ENCODE data around the gene CD2BP2.
"Not testable (repeated sequence)": the region's sequence is repeated elsewhere in the genome, so short reads cannot be mapped to it uniquely, and the experiment has no call there.

Gene CD2BP2

GRCh38 chr16:30341971-30342370 is 13.1 kb downstream of the CD2BP2 start:
- DNase-seq, result not testable (repeated sequence)

GRCh38 chr16:30340621-30341020 is 14.5 kb downstream of the CD2BP2 start:
- no peak for DNase-seq

GRCh38 chr16:30338715-30339114 is 16.4 kb downstream of the CD2BP2 start:
- DNase-seq, result not testable (repeated sequence)

GRCh38 chr16:30337964-30338357 is 17.1 kb downstream of the CD2BP2 start:
- not testable (repeated sequence) for DNase-seq

- DNase-seq, result no peak
Measured at GRCh38 chr16:30335598-30336474, 19.3 kb downstream of the CD2BP2 start.

- not testable (repeated sequence) for DNase-seq
Measured at GRCh38 chr16:30335028-30335597, 20.0 kb downstream of the CD2BP2 start.

- not testable (repeated sequence) for DNase-seq
Measured at GRCh38 chr16:30334473-30334989, 20.6 kb downstream of the CD2BP2 start.

- not testable (repeated sequence) for DNase-seq
Measured at GRCh38 chr16:30324220-30324619, 30.9 kb downstream of the CD2BP2 start.

GRCh38 chr16:30318647-30319046 is 36.5 kb downstream of the CD2BP2 start:
- DNase-seq, result not testable (repeated sequence)

- DNase-seq, result not testable (repeated sequence)
Measured at GRCh38 chr16:30310937-30311336, 44.2 kb downstream of the CD2BP2 start.

- DNase-seq, result not testable (repeated sequence)
Measured at GRCh38 chr16:30309255-30309654, 45.9 kb downstream of the CD2BP2 start.
